HG02610 (cell line): ENCODE results near the gene CDCA4.
A peak's percentile ranks its signal among the peaks of the same experiment; 100 is the strongest.
"Not testable (repeated sequence)": the region's sequence is repeated elsewhere in the genome, so short reads cannot be mapped to it uniquely, and the experiment has no call there.

Experiments used
- ATAC-seq: cut with Tn5 transposase; IDR thresholded peaks from one replicate; pipeline ENCODE4 v1.9.1; 2021; ENCODE audit warnings: mild to moderate bottlenecking, moderate library complexity; ENCODE audit not compliant: unreplicated experiment

CDCA4 gene

DNA sequence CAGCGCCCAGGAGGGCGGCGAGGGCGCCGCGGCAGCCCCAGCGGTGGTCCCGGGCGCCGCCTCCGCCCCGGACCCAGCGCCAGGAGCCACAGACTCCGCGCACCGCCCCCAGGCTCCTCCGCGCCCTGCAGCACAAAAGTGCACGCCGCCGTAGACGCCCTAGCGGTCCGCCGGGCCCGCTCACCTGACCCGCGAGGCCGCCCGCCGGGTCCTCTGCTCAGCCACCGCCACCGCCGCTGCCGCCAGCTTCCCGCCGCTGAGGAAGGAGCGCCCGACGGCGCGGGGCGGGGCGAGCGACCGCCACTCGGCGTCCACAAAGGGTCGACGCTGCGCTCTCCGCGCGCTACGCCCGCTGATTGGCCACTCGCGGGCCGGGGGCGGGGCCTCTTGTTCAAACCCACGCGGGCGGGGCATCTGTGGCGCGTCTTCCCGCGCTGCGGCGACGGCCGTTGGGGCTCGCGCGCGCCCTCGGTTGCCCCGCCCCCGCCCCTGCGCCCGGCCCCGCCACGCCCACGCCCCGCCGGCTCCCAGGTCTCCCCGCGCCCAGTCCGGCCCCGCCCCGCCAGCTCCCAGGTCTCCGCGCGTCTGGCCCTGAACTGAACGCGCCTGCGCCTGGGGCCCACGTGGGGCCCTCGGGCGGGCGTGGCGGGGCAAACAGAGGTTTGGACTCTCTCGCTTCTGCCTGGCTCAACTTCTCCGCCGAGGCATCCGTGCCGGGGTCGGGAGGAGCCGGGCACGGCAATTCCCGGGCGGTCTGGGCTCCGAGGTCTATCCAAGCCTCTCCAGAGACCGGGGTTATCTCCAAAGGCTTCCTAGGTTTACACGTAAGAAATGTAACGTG lies at the start of gene CDCA4:
Gene CDCA4 (minus strand): TSS at position 269 of the 841 bp plus-strand sequence. CDS start 9,154 bp downstream, outside the sequence.
- ATAC-seq = peak; percentile 73

DNA sequence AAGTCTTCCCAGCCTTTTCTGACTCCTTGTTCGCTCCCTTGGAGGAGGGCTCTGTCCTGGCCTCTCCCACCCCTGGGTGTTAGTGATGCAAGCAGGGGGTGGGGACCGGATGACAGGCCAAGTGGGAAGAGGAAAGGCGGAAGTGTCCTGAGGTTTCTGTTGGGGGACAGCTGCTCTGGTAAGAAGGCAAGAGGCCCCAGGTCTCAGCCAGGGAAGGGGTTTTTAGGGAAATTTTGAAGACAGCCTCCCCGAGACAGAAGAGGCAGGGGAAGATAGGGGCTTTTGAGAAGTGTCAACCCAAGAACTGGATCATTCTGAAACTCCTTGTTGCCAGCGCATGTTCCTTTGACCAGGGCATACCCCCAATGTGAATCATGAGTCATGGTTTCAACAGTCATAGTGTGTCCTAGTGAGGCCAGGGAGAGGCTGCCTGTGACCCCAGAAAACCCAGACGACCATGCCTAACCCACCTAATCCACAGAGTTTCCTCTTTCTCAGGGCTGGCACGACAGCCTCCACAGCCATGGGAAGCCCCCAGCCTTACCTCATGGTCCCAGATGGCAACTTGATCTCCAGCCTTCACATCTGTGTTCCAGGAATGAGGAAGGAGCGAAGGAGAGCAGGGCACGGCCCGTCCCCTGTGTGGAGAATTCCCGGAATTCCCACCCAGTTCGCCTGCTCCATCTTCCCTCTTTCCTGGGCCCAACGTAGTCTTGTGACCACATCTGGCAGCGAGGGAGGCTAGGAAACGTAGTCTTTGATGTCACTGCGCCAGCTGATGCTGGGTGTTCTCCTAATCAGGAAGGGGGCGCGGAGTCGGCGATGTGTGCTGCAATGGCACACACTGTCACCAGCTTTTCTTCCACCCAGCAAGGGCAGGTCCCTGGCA lies 49.2 kb upstream of the CDCA4 start:
- ATAC-seq = peak; percentile 48

DNA sequence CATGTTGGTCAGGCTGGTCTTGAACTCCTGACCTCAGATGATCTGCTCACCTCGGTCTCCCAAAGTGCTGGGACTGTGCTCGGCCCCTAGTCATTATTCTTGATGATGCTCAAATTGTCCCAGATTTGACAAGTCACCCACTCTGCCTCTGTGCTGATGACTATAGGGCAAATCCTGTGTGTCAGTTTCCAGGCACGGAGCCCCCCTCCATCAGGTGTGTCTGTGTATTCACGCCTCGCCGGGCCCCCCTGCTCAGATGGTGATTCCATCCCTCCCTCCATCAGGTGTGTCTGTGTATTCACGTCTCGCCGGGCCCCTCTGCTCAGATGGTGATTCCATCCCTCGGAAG lies 48.6 kb upstream of the CDCA4 start:
- ATAC-seq = no peak

- no peak for ATAC-seq
These were observed 47.9 kb upstream of the CDCA4 start for GRCh38 chr14:105068818-105069217.

DNA sequence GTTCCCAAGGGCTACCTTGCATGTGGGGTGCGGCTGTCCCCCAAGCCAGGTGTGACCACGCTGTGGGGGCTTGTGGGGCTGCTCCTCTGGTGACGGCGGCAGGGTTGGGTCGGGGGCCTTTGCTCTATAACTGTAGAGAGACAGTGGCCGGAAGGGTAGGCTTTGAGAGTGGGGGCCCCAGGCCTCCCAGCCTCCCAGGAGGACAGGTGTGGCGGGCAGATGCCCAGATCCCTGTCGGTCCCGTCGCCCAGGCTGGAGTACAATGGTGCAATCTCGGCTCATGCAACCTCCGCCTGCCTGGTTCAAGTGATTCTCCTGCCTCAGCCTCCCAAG lies 47.1 kb upstream of the CDCA4 start:
- ATAC-seq = no peak

DNA sequence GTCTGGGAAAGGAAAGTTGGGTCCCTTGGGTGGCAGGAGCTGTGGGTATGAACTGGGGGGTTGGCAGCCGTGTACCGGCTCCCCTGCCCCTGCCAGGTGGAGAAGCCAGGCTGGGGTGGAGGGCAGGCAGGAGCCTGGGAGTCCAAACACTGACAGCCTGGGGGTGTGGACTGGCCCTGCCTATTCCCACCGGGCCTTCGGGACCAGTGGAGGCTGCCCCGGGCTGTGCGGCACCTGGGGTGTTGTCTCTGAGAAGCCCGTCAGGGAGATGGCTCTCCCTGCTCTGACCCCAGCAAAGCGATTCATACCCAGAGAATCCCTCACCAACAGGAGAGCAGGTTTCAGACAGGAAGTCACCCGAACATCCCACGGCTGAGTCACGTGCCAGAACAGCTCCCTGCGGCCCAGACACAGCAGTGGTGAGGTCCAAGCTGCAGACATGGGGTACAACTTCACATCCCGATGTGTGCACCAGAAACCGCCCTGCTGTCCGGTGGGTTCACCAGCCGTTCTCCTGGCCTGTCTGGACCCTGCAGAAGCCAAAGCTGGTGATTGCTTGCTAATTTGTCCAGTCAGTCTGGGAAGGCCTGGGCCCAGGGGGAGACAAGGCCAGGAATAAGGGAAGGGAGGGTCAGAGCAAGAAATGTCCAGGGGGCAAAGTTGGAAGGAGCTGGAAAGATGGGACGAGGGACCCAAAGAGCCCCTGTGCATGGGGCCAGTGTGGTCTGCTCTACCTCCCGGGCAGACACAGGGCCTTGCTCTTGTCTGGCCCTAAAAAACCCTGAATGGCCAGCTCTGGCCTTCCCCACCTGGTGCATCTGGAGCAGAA lies 46.5 kb upstream of the CDCA4 start:
- ATAC-seq = no peak

DNA sequence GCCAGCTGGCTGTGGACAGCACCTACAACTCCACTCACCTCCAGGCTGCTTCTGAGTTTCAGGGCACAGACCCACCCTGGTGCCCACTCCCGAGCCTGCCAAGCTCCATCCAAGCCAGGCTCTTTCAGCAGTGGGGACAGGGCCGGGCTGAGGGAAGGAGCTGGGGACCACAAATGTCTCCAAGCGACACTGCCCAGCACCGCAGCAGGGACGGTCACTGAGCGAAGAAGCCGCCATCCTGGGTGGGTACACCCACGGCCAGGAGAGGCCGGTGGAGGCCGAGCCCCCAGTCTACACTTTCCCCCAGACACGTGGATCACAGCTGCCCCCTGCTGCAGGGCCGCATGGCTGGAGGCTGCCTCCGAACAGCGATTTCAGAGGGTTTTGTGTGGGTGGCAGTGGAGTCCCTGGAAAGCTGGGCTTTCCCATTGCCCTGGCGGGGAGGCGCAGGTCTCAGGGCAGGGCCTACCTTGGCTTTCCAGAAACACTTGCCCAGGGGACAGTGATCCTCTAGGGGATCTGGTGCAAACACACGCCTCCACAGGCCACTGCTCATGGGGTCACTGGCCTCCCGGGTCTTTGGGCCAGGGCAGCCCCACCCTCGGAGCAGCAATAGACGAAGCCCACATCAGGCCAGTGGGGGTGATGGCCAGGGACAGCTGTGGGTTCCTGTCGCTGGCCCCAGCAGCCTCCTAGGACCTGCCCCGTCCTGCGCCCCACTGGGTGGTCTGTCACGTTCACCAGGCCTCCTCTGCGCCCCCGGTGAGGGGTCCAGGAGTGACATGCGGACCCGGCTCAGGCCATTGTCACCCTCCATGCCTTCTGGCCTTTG lies 45.6 kb upstream of the CDCA4 start:
- no peak for ATAC-seq

DNA sequence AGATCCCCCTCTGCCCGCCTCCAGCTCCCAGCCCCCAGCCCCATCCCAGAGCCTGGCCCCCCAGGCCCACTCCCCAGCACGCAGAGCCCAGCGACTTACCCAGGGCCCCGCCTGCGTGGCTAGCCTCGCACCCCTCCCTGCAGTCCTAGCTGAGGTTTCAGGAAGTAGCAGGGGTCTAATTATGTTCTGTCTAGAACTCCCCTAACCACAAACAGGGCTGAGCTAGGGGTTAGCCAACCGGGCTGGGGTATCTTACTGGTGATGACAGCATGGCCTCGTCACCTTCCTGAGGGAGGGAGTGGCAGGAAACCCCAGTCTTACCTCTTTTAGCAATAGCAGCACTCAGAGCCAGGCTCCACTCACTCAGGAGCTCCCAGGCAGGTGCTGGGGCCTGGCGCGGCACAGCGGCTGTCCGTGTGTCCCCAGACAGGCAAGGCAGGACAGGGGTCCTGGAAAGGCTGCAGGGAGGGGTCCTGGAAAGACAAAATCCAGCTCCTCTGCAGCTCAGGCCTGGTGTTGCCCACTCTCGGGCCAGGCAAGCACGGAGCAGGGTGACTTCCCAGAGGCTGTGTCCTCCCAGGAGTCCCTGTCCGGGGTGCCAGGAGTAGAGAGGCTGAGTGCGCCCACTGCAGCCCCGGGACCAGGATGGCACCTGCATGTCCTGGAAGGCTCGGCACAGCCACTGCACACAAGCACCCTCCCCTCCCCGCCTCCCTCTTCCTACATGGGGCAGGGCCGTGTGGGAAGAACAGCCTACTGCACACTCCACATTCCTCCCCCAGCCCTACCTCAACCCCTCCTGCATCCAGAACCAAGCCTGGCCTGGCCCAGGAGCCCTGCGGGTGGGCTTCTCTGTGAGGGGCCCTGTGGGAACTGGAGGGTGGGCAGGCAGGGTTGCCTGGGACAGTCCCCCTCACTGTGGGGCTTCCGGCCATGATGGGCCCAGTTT lies 44.7 kb upstream of the CDCA4 start, which contains the start of gene GPR132:
Gene GPR132 (minus strand): TSS at position 151 of the 949 bp plus-strand sequence. CDS start 10,010 bp downstream, outside the sequence.
- ATAC-seq = peak; percentile 50

DNA sequence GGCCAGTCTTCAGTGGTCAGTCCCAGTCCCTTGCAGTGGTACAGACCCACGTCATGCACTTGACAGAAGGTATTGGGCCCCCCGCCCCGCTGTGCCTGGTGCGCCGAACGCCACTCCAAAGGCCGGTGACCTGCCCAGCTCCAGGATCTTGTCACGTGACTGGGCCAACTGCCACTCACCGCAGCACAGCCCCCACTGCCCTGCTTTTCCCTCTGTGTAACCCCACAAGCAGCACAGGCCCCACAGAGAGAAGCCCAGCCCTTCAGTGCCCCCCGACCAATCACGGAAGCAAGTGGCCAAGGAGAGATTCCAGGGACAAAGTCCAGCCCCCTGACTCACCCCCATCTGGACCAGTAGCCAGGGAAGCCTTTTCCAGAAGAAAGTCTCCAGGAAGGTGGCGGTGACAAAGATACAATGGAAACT lies 43.8 kb upstream of the CDCA4 start:
- no peak for ATAC-seq

DNA sequence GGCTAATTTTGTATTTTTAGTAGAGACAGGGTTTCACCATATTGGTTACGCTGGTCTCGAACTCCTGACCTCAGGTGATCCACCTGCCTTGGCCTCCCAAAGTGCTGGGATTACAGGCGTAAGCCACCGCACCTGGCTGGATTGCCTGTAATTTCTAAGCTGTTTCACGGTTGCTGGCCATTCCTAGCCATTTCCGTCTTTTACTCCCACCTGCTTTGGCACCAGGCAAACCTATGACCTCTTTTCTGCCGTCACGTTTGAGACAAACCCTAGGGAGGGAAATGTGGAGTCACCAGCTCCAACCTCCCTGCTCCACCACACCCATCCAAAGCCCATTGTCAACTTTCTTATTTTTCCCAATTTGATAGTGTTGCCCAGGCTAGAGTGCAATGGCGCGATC lies 43.1 kb upstream of the CDCA4 start:
- no peak for ATAC-seq

GRCh38 chr14:105063506-105063905 lies 42.6 kb upstream of the CDCA4 start:
- ATAC-seq = not testable (repeated sequence)

- ATAC-seq = no peak
These were observed 42.2 kb upstream of the CDCA4 start for GRCh38 chr14:105063056-105063455.

GRCh38 chr14:105062048-105062433 lies 41.2 kb upstream of the CDCA4 start:
- no peak for ATAC-seq

- ATAC-seq = peak; percentile 28
These were observed 40.7 kb upstream of the CDCA4 start for GRCh38 chr14:105061428-105062047.

GRCh38 chr14:105060751-105061427 lies 40.0 kb upstream of the CDCA4 start:
- ATAC-seq = no peak

DNA sequence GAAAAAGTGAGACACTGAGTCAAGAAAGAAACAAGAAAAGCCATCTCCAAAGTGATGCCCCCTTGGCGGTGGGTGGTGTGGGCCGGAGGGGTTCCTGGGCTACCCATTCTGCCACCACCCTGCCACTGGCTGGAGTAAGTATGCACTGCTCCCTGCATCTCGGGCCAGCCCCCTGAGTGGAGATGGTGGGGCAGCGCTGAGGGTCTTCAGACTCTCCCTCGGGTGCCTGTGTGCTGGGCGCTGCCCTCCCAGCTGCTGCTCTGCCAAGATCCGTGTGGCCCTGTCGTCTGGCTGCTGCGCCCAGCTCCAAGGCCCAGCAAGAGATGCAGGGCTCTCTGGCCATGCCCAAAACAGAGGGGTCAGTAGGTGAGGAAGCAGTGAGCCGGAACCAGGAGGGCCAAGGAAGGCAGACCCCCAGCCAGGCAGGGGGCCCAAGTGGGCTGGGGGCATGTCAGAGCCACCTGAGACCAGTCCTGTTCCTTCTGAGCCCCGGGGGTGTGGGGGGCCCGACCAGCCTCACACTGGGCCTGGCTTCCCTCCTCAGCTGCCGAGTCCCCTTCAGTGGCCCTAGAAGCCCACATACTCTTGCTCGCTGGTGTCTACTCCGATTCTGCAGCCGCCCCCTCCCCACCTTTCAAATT lies 39.2 kb upstream of the CDCA4 start:
- ATAC-seq = no peak
